GM18507 (cell line): ENCODE results near the gene BPTF.
"Not testable (repeated sequence)": the region's sequence is repeated elsewhere in the genome, so short reads cannot be mapped to it uniquely, and the experiment has no call there.

Source experiments
- DNase-seq: peaks from one replicate; pipeline ENCODE4 v3.0.0; 2011; ENCODE audit warnings: low read depth; ENCODE audit not compliant: insufficient read length; ENCODE audit errors: extremely low spot score
- FAIRE-seq: peaks from 2 replicates; lab custom pipeline; 2011; peaks lifted over from hg19 to GRCh38; lab: Jason Lieb, UNC

The BPTF gene

GRCh38 chr17:67993998-67994361 lies 168.7 kb downstream of the BPTF start:
- DNase-seq, result no peak
- FAIRE-seq, result no peak

DNA sequence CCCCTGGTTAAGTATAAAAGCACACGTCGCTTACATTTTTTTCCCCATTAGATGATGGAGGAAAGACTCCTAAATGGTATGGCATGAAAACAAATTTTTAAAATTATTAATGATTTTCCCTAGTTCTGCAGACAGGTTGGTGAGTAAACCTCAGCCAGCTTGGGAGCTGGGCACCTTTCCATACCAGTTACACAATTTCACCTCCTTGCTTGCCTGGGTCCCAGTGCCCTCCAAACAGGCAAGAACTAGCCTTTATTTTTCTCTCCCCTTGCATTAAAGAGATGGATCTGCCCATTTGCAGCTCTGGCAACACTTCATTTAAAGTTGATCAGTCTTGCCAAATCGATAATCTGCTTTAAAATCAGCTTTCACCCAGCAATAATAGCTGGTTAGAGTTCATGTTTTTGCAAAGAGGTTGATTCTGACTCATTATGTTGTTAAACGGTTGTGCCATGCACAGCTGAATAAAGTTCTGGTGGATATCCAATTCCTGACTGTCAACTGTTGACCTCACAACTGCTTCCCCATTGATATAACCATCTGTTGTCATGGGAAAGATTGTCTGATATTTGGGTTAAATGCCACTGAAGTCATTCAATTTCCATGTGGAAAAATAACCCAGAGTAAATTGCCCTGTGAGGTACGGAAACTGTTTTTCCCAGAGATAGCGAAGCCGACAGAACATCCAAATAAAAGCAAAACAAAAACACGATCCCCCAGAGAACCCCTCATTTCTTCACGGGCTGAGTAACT lies 169.7 kb downstream of the BPTF start:
- FAIRE-seq (no peak), DNase-seq (no peak)

GRCh38 chr17:67995570-67996263 lies 170.4 kb downstream of the BPTF start:
- no peak for FAIRE-seq
- no peak for DNase-seq

GRCh38 chr17:67996301-67997171 lies 171.2 kb downstream of the BPTF start, which contains the start of gene C17orf58:
C17orf58 (minus strand) TSS chr17:67996469; CDS start chr17:67996198, 271 bp downstream.
- not testable (repeated sequence) for FAIRE-seq, DNase-seq

DNA sequence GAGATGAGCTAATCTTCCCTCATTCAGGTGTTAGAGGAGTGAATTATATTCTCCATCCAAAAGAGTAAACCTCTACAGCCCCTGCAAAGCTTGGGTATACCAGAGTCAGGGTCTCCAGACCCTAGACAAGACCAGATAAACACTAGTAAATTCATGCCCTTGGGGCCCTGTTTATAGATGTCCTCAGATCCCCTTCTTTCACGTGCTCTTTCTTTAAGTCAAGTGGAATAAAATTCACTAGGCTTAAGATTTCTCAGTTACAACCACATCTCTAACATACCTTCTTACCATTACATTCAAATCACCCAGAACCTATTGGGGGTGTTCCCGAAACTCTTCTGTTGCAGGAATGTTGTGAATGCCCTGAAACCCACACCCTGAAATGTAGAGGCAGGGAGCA lies 173.2 kb downstream of the BPTF start:
- FAIRE-seq (no peak), DNase-seq (no peak)

GRCh38 chr17:67999291-67999911 lies 174.1 kb downstream of the BPTF start:
- DNase-seq (no peak), FAIRE-seq (no peak)

DNA sequence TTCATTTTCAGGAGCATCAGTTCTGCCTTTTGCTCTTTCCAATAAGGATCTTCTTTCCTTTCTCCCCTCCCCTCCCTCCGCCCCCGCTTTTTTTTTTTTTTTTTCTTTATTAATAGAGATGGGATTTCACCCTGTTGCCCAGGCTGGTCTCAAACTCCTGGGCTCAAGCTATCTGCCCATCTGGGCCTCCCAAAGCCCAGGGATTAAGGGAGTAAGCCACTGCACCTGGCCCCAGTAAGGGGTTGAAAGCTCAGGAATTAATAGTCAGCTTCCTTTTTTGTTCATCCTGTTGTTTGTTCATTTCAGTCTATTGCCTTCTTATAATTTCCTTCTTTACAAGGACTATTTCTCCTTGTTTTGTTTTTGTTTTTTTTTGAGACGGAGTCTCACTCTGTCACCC lies 178.9 kb downstream of the BPTF start:
- FAIRE-seq (no peak), DNase-seq (no peak)

- no peak for DNase-seq
- no peak for FAIRE-seq
These were observed 181.5 kb downstream of the BPTF start for GRCh38 chr17:68006797-68007196.

GRCh38 chr17:68011199-68011665 lies 185.9 kb downstream of the BPTF start:
- FAIRE-seq, result no peak

GRCh38 chr17:68013385-68013784 lies 188.1 kb downstream of the BPTF start:
- FAIRE-seq (no peak), DNase-seq (no peak)

More at GRCh38 chr17:68011199-68011665, 185.9 kb downstream of the BPTF start:
- no peak for DNase-seq

DNA sequence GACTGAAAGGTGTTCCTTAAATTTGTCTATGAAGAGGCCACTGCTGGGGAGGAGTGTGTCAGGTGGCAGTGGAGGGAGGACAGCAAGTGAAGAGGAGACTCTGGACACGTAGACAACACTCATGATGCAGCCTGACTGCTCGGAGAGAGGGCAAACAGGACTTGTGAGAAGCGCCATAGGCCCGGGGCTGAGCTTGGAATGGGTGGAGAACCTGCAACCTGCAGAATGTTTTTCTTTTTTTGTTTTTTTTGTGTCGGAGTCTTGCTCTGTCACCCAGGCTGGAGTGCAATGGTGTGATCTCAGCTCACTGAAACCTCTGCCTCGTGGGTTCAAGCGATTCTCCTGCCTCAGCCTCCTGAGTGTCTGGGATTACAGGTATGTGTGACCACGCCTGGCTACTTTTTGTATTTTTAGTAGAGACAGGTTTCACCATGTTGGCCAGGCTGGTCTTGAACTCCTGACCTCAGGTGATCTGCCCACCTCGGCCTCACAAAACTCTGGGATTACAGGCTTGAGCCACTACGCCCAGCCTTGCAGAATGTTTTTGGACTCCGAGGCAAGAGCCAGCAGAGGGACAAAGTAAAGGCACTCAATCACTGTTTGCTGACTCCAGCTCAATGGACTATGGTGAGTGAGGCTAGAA lies 189.9 kb downstream of the BPTF start:
- FAIRE-seq (no peak), DNase-seq (no peak)

DNA sequence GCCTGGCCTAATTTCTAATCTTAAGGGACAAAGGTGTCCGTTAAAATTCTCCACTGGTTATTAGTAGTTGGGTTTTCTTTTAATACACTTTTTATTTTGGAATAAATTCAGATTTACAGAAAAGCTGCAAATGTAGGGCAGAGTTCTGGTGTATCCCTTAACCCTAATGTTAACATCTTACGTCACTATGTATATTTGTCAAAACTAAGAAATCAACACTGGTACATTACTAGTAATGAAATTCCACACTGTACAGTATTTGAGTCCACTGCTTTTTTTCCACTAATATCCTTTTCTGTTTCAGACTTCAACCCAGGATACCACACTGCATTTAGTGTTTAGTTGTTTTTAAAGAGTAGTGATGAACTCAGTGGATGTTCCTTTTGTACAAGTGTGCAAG lies 191.5 kb downstream of the BPTF start:
- FAIRE-seq (no peak), DNase-seq (no peak)

DNA sequence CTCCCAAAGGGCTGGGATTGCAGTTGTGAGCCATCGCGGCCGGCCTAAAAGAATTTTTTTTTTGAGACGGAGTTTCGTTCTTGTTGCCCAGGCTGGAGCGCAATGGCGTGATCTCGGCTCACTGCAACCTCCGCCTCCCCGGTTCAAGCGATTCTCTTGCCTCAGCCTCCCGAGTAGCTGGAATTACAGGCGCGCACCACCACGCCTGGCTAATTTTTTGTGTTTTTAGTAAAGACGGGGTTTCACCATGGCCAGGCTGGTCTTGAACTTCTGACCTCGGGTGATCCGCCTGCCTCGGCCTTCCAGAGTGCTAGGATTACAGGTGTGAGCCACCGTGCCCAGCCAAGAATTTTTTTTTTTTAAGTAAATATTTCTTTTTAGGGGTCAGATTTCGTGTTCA lies 193.2 kb downstream of the BPTF start:
- DNase-seq, FAIRE-seq: not testable (repeated sequence)

DNA sequence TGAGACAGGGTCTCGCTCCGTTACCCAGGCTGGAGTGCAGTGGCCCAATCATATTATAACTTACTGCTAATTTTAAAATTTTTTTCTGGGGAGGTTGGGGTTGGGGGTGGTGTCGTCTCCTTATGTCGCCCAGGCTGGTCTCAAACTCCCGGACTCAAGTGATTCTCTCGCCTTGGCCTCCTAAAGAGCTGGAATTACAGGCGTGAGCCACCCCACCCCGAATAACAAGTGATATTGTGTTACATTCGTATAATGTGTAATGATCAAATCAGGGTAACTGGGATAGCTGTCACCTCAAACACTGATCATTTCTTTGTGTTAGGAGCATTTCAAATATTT lies 194.0 kb downstream of the BPTF start:
- DNase-seq, result no peak
- no peak for FAIRE-seq

GRCh38 chr17:68019675-68020408 lies 194.5 kb downstream of the BPTF start:
- FAIRE-seq (peak; percentile 83), DNase-seq (peak; percentile 96)

GRCh38 chr17:68020409-68020756 lies 195.1 kb downstream of the BPTF start:
- DNase-seq (no peak), FAIRE-seq (no peak)

DNA sequence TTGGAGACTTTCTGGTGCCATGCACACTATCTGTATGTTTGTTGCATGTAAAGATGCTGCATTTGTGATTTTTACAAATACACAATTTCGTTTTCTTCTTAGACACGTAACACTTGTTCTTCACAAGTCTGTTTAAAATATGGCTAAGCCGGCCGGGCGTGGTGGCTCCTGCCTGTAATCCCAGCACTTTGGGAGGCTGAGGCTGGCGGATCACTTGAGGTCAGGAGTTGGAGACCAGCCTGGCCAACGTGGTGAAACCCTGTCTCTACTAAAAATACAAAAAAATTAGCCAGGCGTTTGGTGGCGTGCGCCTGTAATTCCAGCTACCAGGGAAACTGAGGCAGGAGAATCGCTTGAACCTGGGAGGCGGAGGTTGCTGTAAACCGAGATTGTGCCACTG lies 195.5 kb downstream of the BPTF start:
- FAIRE-seq, DNase-seq: not testable (repeated sequence)

- DNase-seq, result no peak
- no peak for FAIRE-seq
These were observed 196.7 kb downstream of the BPTF start for GRCh38 chr17:68021963-68022362.

DNA sequence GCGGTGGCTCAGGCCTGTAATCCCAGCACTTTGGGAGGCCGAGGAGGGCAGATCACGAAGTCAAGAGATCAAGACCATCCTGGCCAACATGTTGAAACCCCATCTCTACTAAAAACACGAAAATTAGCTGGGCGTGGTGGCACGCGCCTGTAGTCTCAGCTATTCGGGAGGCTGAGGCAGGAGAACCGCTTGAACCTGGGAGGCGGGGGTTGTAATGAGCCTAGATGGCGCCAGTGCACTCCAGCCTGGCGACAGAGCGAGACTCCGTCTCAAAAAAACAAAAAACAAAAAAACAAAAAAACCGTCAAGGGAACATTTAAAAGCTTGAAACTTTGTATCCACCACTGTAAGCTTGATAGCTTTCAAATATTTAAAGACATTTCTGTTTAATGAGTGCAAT lies 197.2 kb downstream of the BPTF start:
- not testable (repeated sequence) for DNase-seq, FAIRE-seq
